ENCODE results near the gene USP35. TPM values are rescaled to one million over a fixed set of nuclear protein-coding genes. Genes with fewer than 3 reads are reported as not detected.

USP35 gene
- total RNA-seq, 4 donors from 2014 or later: 13.5 to 18.1 (median 14.3) TPM

DNA sequence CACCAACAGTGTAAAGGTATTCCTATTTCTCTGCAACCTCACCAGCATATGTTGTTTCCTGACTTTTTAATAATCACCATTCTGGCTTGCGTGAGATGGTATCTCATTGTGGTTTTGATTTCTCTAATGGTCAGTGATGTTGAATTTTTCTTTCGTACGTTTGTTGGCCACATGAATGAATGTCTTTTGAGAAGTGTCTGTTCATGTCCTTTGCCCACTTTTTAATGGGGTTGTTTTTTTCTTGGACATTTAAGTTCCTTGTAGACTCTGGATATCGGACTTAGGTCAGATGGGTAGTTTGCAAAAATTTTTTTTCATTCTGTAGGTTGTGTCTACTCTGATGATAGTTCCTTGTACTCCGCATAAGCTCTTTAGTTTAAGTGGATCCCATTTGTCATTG is 22.8 kb downstream of the USP35 start:
- intact Hi-C loops (cut with DNase I): loop anchor here (10.0 kb wide), 1 partner anchor 353 kb away; no protein-coding TSS in a partner anchor
- 97% methylated on average over 5 of the region's 5 CpGs for WGBS, 2 donors
- no peak for DNase-seq
- Histone ChIP-seq H3K27me3 (no peaks in the 10 kb centered on the region), H3K4me3 (replicated peaks in 1 of 3) (no peak overlapping the region), H3K9me3 (no peaks in the 10 kb centered on the region), H3K36me3 (peaks cover 11 to 20% of the 10 kb centered on the region in 2 donors), H3K27ac (no peak overlapping the region), H3K4me1 (no peaks in the 10 kb centered on the region)
- TF ChIP-seq, protein P1, sequence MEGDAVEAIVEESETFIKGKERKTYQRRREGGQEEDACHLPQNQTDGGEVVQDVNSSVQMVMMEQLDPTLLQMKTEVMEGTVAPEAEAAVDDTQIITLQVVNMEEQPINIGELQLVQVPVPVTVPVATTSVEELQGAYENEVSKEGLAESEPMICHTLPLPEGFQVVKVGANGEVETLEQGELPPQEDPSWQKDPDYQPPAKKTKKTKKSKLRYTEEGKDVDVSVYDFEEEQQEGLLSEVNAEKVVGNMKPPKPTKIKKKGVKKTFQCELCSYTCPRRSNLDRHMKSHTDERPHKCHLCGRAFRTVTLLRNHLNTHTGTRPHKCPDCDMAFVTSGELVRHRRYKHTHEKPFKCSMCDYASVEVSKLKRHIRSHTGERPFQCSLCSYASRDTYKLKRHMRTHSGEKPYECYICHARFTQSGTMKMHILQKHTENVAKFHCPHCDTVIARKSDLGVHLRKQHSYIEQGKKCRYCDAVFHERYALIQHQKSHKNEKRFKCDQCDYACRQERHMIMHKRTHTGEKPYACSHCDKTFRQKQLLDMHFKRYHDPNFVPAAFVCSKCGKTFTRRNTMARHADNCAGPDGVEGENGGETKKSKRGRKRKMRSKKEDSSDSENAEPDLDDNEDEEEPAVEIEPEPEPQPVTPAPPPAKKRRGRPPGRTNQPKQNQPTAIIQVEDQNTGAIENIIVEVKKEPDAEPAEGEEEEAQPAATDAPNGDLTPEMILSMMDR (IDR thresholded peaks at IDR 0.05): no peak
- no peak for TF ChIP-seq POLR2A (IDR thresholded peaks at IDR 0.05)

DNA sequence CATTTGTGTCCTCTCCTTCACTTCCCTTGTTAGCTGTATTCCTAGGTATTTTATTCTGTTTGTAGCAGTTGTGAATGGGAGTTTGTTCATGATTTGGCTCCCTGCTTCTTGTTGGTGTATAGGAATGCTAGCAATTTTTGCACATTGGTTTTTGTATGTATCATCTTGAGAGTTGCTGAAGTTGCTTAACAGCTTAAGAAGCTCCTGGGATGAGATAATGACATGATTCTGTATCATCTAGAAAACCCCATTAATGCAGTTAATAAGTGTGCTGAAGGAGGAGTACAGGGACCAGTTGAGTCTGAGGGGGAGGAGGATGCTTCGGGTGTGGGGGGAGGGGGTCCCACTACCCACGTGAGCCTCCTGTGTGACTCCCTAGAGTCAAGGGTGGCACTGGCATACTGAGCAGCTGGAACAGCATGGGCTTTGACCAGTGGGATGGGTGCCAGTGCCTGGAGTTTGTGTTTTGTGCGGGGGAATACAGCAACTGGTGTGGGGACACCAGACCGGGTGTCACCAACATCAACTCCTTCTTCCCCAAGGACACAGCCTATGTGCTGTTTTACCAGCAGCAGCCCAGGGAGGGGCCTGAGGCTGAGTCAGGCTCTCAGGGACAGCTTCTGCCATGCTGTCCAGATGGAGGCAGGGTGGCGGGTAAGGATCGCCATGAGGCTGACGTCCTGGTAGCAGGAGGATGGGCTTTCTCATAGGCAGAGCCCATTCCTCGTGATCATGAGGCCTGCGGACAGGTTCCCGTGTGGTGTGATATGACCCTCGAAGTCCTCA is 24.1 kb downstream of the USP35 start:
- no peaks in the 10 kb centered on the region for H3K9me3 ChIP-seq
- H3K36me3 ChIP-seq: peaks cover 11 to 14% of the 10 kb centered on the region in 2 donors
- H3K27ac ChIP-seq: no peak overlapping the region
- no peak overlapping the region for H3K4me3 ChIP-seq (replicated peaks in 1 of 3)
- DNase-seq: no peak
- 85 to 89% methylated on average over 10 to 11 of the region's 11 CpGs for WGBS, 2 donors
- no peaks in the 10 kb centered on the region for H3K27me3 ChIP-seq
- TF ChIP-seq, protein P1 (IDR thresholded peaks at IDR 0.05): no peak
- TF ChIP-seq POLR2A (IDR thresholded peaks at IDR 0.05): no peak
- intact Hi-C loops (cut with DNase I): loop anchor here (10.0 kb wide), 1 partner anchor 352 kb away; no protein-coding TSS in a partner anchor
- H3K4me1 ChIP-seq: no peaks in the 10 kb centered on the region

DNA sequence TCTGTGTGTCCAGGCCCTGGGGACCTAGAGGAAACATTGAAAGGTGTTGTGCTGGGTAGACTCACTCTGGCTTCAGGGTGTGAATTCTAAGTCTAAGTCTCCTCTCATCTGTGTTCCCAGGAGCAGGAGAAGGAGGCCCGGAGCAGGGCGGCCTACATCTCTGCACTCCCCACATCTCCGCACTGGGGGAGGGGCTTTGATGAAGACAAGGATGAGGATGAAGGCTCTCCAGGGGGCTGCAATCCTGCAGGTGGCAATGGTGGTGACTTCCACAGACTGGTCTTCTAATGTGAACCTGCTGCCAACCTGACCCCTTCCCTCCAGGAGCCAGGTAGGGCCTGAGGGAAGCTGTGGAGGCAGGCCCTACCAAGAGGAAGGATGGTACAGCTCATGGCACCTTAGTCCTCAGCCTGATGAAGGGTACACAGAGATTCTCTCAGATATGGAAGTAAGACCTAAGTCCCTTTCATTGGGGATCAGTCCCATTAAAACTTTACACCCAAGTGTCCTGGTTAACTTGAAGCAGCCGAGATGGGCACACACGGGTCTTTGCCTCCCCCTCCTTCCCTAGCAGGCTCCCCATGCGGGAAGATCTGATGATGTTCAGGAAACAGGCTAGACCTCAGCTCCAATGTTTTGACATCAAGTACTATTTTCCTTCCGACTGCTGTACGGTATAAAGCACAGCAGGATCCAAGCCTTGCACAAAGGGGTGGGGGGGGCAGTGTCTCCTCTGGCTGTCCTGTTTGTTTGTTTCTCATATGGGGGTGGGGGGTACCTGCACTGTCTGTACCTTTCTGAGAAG is 25.0 kb downstream of the USP35 start:
- intact Hi-C loops (cut with DNase I): loop anchor here (10.0 kb wide), 1 partner anchor 351 kb away; no protein-coding TSS in a partner anchor
- no peak for DNase-seq
- H3K4me3 ChIP-seq (replicated peaks in 1 of 3): no peak overlapping the region
- no peaks in the 10 kb centered on the region for H3K4me1 ChIP-seq
- TF ChIP-seq, protein P1 (IDR thresholded peaks at IDR 0.05): no peak
- no peak for TF ChIP-seq POLR2A (IDR thresholded peaks at IDR 0.05)
- WGBS, 2 donors: 75 to 85% methylated on average over 8 of the region's 8 CpGs
- peaks cover 11 to 22% of the 10 kb centered on the region in 2 donors for H3K36me3 ChIP-seq
- H3K27ac ChIP-seq: no peak overlapping the region
- no peaks in the 10 kb centered on the region for H3K27me3 ChIP-seq
- no peaks in the 10 kb centered on the region for H3K9me3 ChIP-seq

DNA sequence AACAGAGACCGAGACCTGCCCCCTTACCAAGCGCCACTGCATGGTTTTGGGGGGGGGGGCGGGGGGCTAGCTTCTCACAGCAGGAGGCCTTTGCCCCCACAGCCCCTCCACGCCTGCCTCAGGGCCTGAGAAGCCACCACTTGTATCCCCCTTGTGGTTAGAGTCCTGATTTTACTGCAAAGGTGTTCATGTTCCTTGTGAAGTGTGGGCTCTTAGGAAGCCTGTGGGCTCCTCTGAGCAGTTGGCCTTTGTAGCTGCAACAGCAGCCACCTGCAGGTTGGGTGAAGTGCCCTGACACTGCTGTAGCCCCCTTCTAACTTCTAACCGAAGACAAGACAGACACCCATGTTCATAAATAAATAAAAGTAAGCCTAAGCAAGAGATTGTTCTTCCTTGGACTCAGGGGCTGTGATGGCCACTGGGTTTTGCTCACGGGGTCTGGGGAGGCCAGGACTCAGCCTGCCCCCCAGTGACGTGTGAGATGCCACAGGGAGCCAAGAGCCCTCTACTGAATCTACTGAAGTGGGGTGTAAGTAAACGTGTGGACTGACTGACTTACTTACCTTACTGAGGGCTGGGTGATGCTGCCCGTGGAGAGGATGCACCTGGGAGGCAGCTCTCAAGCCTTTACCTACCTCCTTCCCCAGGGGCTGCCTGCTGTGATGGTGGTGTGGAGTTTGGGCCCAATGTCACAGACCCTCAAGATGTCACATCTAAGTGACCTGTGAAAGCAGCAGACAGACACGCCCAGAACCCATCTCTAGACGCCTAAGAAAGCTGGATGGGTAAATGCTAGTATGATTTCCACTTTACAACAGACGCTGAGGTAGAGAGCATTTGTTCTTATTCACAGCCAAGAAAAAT is 25.8 kb downstream of the USP35 start:
- H3K27me3 ChIP-seq: no peaks in the 10 kb centered on the region
- WGBS, 2 donors: 81 to 94% methylated on average over 9 to 12 of the region's 12 CpGs
- H3K4me3 ChIP-seq (replicated peaks in 1 of 3): no peak overlapping the region
- intact Hi-C loops (cut with DNase I): loop anchor here (10.0 kb wide), 1 partner anchor 350 kb away; no protein-coding TSS in a partner anchor
- H3K27ac ChIP-seq: no peak overlapping the region
- TF ChIP-seq POLR2A (IDR thresholded peaks at IDR 0.05): no peak
- TF ChIP-seq, protein P1 (IDR thresholded peaks at IDR 0.05): no peak
- DNase-seq: no peak
- peaks cover 8 to 24% of the 10 kb centered on the region in 2 donors for H3K36me3 ChIP-seq
- H3K4me1 ChIP-seq: no peaks in the 10 kb centered on the region
- no peaks in the 10 kb centered on the region for H3K9me3 ChIP-seq
